ENCODE data around the gene NDRG2.
A peak's percentile ranks its signal among the peaks of the same experiment; 100 is the strongest.
"Not testable (repeated sequence)": the region's sequence is repeated elsewhere in the genome, so short reads cannot be mapped to it uniquely, and the experiment has no call there.

Gene NDRG2

DNA sequence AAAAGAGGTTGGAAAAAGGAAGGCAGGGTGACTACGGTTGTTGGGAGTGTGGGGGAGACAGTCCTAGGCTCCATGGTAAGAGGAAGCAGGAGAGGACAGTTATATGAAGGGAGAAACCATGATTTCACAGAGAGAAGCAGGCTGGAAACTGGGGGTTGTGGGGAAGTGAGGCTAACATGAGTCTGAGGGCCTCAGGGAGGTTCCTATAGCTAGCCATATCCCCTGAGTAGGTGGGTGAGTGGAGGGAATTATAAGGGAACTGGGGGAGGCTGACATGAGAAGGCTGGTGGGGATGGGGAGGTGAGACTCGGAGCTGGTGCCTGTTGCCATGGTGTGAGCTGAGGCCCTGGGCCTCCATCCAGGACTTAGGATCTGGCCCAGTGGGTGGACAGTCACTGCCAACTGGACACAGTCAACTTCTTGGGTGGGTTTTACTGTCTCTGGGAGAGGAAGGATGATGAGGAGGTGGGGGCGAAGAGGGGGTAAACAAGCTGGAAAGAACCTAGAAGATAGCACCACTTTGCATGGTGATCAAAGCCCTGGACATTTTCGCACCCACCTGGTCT lies 8.4 kb upstream of the NDRG2 start:
- DNase-seq, result no peak

DNA sequence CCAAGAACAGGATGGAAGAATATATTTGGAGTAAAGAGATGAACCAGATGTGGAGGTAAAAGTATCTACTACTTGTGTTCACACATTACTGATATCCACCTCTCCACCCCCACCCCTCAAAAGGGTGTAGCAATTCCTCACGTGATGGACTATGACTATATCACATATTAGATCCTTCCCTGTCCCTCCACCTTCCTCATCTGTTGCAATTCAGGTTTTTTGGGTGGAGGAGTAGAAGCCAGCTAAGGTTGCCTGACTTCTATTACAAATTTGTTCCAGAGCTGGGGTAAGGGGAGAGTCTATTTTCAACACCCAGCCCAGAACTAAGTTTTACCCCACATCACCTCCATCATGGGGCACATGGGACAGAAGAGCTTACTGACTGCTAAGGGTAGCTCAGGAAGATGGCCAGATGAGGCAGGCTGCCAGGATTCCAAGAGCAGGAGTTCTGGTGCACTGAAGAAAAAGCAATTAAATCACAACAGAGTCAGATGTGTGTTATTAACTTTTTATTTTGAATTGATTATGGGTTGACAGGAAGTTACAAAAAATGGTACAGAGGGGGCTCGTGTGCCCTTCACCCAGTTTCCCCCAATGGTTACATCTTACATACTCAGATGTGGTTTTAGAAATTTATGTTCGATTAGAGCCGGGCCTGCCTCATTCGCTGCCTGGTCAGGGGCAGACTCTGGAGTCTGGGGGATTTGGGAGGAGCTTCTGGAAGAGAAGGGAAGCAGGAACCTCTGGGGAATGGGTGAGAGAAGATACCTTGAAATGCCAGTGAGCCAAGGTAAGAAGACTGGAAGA lies 7.7 kb upstream of the NDRG2 start:
- no peak for DNase-seq

DNA sequence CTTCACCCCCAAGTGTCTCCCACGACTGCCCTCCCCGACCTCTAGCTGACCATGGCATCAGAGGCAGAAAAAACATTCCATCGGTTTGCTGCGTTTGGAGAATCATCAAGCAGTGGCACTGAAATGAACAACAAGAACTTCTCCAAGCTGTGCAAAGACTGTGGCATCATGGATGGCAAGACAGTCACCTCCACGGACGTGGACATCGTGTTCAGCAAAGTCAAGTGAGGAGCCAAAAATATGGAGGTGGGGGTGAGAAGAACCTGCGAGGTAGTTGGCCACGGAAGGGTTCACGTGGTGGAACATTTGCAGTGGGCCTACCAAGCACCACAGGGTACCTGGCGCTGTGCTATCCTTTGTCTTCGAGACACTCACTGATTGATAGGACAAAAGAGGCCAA lies 5.7 kb upstream of the NDRG2 start:
- DNase-seq, result no peak

DNA sequence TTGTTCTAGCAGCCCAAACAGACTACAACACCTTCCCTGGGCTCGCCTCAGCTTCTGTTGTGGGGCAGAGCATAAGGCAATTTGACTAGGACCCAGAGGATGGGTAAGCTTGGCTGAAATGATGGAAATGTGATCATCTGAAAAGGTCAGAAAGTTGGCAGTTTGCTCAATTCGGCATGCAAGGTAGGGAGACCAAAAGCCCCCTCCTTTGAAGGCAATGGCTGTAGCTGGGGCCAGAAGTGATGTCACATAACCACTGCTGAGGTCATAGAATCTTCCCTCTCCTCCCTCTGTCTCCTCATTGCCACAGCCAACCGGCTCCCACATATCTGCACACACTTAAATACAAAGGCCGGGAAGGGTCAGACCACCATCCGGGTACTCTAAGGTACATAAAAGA lies 5.1 kb upstream of the NDRG2 start, which contains the start of gene TPPP2:
TSS of gene TPPP2 (plus strand) at position 301 of the 400 bp plus-strand sequence. CDS start 365 bp downstream, outside the sequence.
- DNase-seq, result no peak

DNA sequence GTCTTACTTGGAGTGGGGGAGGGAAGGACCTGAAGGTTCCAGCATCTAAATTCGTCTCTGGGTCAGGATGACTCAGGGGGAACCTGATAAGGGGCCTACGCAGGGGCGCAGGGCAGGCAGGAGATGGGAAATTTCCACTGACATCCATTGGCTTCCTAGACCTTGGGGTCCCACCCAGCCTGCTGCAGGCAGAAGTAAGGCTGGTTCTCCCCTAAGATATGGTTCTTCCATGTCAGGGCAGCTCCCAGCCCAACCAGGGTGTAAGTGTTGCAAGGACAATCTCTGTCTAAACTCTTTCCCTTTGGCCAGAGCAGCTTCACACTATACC lies 2.1 kb upstream of the NDRG2 start:
- no peak for DNase-seq

DNA sequence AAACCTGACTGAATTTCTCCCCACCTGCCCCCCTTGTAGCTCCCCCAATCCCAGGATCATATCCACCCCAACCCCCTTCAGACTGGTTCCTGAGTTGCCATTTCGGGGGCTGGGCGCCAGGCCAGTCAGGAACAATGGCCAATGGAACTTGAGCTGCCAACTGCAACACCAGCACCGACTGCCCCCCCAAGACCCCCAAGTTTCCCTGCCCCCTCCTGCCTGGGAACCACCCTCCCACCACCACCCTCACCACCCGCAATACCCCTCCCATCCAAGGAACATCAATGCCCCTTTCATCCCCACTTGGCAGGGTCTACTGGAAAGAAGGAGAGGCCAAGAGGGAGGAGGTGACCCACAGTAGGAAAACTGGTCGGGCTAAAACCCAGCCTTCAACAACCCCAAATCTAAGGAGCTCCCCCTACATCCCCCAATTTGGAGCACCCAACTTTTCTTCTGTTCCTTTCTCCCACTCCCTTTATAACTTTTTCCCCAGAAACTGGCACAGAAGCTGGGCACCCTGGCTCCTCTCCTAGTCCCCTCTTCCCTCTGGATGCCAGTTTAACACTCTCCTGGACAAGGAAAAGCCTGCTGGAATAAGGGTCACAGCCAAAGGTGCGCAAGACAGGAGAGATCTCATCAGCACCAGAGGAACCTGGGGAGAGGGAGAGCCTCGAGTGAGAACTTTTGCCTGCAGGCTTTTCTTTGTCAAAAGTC lies 1.6 kb upstream of the NDRG2 start:
- DNase-seq, result no peak

DNA sequence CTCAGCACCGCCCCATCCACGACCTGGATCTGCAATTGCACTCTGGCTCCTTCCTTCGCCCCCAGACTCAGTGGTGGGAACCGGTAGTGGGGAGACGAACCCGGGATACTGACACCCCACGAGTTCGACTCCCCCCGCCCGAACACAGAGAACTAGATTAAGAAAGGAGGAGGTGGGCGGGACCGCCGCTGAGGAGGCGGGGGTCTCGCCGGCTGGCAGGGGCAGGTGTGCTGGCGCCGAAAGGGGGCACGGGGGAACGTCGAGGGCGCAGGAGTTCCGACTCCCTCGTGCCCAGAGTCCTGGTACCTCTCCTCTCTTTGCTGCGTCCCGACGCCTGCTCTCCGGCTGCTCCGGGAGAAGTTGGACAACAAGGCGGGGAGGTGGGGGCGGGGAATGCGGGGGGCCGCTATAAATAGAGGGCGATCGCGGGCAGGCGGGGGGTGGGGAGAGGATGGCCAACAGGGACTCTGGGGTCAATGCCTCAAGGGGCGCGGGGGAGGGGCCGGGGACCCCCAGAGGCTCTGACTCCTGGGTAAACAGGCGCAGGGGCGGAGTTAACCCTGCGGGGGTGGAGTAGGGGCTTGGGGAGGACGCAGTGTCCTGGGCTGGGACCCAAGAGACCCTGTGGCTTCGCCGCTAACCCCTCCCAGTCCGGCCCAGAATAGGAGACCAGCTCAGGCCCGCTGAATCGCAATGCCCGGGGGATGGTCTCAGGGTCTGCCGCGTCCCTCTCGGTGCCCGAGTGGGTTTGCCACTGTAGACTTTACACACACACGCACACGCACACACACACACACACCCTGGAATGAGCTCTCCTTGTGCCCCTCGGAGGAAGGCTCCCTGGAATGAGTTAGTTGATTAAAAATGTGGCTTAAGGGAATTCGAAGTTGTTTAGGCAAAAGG lies 761 bp upstream of the NDRG2 start:
- DNase-seq, result no peak

DNA sequence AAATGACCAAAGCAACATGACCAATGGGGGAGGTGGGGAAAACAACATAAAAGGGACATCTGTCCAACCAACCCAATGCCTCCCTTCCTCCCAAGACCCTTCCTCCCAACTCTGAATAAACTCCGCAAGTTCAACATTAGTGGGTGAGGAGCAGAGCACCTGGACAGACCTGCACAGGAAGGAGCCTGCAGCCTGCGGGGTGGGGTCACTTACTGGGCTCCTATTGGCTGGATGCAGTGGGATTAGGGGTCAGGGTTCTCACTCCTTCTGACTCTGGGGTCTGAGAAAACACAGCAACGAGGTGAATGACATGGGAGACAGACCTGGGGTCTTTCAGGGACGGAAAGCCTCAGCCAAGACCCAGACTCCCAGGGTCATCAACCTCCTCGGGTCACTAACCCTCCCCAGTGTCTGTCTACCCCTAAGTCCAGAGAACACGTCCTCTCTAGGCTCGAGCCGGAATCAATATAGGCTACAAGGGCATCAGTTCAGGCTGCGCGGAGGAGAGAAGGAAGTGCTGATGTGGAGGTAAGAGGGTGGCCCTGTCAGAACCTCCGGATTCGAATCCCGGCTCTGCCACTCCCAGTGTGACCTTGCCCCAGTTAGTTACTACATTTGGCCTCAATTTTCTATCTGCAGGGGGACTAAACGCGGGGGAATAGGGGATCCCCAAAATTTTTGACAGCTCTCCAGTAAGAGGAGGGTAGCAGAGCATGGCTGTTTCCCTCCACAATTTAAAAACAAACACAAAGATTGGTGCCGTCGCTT lies 860 bp downstream of the NDRG2 start:
- DNase-seq, result no peak

DNA sequence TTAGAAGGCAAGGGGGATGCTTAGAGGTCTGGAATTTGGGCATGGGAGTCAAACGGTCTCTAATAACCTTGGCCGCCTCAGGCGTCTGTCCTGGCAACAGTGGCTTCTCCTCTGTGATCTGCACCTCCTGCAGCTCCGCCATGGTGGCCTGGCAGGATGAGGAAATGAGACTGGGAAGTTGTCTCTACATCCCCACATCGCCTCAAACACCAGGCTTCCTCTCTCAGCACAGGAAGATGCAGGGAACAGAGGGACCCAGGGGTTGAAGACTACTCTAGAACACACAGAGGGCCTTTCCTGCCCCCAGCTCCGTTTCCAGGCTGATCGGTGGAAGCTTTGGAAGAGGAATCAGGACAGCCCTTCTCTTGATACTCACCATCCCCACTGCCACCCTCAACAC lies 1.7 kb downstream of the NDRG2 start:
- DNase-seq, result no peak

DNA sequence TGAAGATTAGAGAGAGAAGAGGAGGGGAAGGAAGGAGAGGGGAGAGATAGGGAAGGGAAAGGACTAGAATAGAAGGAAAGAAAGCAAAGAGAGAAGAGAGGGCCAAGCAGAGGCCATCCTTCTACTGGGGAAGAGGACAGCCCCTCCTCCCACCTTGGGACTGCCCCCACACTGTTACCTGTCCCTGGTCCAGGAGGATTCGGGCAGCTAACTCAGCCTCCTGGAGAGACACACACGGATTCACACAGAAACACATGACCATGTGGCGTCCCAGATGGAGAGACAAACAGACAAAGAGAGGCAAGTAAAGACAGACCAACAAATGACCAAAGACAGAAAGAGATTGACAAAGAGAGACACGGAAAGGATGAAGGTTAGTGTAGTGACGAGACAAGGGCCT lies 2.2 kb downstream of the NDRG2 start:
- DNase-seq, result no peak

DNA sequence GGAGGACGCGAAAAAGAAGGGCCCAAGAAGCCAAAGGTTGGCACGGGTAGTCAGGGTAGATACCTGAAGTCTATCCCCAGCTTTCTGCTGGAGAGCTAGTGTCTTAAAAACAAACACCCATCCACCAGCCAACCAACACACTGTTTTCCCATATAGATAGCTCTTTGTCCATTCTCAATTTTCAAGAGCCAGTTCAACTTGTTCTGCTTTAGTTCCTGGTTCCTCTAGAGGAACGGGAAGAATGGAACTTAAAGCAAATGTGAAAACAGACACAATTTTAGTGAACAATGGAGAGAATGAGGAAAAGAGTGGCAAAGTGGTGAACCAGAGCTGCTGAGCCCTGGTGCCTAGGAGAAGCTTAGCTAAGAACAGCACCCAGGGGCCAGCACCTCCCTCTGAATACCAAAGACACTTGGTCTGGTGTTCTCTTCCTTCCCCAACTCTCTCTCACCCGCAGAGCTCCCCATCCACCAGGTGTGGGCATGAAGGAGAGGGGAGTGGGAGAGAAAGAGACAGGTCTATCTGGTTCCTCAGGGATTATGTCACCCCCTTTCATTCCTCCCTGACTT lies 3.8 kb downstream of the NDRG2 start:
- DNase-seq, result no peak

DNA sequence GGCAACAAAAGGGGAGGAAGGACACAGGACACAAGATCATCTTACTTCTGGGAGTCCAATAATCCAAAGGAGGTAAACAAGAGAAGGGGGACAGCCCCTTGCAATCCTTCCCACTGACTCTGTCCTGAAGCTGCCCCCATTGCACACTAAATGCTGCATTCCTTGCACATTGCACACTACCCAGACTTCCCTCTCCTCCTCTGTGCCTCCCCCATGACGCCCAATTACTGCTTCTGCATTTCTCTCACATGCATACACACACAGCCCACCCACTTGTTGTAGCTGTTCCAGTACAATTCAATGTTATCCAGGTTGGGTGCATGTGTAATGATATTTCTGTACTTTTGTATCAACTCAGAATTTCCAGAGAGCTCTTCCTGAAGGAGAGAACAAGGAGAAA lies 5.5 kb downstream of the NDRG2 start:
- DNase-seq, result no peak

DNA sequence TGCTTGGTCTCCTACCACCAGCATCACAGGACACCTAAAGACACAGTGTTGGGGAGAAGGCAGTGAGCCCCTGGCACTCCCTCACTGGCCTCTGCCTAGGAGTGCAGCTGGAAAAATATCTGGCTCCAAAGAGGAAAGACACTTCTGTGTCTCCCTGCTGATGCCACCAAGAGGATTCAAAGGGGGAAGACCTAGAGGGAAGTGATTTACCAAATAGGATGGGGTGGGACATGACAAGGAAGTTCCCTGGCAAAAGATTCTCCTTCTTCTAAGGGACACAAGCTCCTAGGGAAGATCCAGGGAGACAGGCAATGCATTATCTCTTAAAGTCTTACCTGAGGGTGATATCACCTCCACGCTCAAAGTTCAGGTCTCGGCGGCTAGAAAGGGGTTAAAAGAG lies 6.1 kb downstream of the NDRG2 start:
- no peak for DNase-seq

DNA sequence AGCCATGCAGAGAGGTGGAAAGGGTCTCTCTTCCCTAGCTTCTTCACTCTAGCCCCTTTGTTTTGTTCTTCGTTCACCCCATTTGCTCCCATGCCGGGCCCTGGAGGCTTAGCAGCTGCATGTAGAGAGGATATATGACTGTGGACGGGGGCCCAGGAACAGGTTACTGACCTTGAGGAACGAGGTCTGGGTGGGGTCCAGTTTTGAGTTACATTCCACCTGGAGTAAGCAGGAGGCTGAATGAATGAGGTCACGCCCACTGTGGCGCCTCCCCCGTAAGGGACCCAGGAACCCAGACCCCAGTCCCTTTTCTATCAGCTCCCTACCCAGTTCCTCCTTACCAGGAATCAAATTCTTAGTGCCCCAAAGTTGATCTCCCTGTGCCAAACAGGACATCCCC lies 6.6 kb downstream of the NDRG2 start:
- DNase-seq, result no peak

DNA sequence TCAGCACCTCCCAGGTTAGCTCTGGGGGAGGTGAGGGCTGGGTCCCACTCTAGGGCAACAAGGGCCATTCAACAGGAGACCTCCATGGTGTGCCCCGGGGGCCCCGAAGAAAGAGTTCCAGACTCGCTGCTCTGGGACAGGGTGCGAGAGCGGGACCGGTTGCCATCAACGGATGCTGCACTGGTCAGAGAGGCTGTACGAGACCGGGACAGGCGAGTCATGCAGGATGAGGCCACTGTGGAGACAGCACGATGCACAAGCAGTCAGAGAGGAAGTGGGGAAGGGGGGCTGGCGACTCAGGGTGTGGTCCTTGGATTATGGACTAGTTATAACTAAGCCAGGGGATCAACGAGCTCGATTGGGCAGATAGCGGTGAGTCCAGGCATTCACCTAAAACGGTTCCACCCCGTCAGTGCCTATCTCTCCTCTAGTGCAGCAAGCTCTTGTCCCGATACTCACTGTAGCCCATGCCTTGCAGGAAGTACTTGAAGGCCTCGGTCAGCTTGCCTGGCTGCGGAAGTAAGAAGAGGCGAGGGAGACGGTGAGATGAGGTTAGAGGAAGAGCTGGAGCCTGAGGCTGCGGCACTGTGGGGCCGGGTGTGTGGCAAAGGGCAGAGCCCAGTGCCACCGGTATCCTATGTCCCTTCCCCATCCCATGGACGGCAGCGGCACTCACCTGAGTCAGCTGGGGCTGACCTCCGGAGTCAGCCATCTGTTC lies 7.2 kb downstream of the NDRG2 start:
- no peak for DNase-seq

DNA sequence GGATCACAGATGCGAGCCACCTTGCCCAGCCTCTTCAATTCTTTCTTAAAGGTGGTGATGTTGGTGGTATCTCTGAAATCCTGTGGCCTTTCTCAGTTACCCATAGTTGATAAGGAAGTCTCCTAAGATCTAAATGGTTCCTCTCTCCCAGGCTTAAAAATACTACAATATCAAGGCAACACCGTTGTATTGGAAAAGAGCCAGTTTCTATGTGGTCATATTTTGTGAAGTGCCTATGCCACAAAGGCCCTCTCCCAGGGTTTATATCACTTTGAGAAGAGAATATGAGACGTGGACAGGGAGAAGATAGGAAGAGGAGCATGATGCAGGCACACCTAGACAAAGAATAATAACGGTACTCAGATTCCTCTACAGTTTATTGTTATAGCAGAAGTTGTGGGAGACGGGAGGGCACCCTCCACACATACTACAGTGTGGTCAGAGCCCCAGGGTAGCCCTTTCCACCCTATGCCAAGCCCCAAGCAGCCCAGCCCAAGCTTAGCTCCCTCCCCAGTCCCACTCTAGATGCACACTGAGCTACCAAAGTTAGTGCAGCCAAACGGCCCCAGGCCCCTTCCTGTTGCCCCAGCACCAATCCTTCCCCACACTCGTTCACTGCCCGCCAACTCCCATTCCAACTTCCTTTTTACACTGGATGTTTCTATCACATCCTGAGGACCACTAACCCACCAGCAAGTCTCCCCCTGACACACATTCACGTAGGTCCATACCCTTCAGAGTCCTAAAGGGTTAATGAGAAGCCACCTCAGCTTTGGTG lies 8.3 kb downstream of the NDRG2 start:
- DNase-seq, result no peak

DNA sequence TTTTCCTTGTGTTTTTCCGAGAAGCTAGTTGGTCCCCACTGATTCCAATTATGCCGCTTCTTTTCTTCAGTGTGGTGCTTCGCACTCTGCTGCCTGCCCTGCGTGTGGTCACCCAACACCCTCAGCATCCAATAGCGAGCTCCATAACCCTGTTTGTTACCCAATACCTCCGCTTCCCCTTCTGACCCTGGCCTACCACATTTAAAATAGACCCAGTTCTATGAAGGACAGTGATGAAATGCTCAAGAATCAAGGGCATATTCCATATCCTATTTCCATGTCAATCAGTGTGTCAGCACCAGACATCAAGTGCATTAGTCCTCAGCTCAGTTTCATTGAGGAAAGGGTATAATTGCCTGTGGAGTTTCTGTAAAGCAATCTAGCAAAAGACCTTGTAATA lies 9.5 kb downstream of the NDRG2 start:
- DNase-seq, result no peak

DNA sequence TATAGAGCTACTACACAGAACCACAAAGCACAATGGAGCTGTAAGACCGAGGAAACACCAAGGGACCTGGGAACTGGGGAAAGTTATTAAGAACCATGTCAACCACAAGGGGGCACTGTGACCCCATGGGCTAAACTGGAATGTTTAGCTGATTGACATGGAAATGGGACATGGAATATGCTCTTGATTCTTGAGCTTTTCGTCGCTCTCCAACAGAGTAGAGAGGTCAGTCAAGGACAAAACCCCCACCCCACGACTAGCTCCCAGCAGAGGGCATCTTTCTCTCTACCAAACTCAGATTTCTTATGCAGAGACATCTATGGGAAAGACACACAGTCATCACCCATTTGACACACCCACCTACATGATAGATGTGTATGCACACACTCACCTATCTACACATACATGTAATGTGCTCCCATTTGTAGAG lies 10.1 kb downstream of the NDRG2 start:
- DNase-seq, result peak; percentile 82

DNA sequence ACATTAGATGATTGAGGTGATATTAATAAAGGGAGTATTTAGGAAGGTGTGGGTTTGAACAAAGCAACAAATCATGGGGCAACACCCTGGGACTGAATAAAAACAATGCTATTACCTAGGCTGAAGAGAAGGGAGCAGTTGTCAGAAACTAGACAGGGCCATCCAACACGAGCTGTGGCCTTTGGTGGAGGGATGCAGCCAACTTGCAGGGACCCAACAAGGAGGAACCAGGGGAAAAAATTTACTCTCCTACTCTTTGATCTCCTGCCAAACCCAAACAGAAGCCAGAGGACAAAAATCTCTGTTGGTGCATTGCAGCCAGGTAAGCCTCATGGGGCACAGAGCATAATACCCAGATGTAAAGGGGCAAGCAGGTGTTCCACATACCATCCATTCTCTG lies 13.7 kb downstream of the NDRG2 start:
- no peak for DNase-seq

DNA sequence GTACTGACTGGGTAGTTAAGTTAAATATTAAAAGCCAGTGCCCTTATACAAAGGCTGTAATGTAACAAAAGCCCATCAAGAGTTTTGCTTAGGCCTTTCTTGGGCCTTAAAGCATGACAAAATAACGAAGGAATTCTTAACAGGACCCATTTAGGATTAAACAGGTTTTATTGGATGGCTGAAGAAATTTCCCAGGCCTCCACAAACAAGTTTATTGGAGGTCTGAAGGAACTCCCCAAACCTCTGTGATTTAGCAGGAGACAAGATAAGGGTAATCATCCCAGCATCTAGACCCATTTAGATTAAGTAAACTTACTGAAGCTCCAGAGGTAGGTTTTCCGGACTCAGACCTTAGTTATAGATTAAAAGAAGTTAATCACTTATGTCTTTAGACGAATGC lies 15.1 kb downstream of the NDRG2 start:
- not testable (repeated sequence) for DNase-seq

Measured in NCI-H345 (cell line).